Sigmoid colon (tissue), 4 donors: ENCODE results near the gene CDK4.

Experiments
- CTCF ChIP-seq, 4 experiments: fragments of 450-650 bp in 3 of 4; fragments of 200-600 bp in 1 of 4; IDR thresholded peaks; one replicate each; pipeline ENCODE4 v1.5.1; 2016 to 2019; ENCODE audit warnings: antibody characterized with exemption in 4 of 4, mild to moderate bottlenecking in 3 of 4, moderate library complexity in 2 of 4
- EP300 ChIP-seq, 4 donors: sonication (generic); formaldehyde crosslinking; IDR thresholded peaks; one replicate each; pipeline ENCODE4 v1.6.1; 2017; ENCODE audit warnings: antibody characterized with exemption in 4 of 4
- POLR2A ChIP-seq, 2 donors: fragments of 450-650 bp; IDR thresholded peaks; one replicate each; pipeline ENCODE4 v1.6.1; 2016; ENCODE audit warnings: antibody characterized with exemption in 2 of 2, mild to moderate bottlenecking in 2 of 2, moderate library complexity in 2 of 2
- POLR2AphosphoS5 ChIP-seq, 4 donors: sonication (generic); formaldehyde crosslinking; IDR thresholded peaks; one replicate each; pipeline ENCODE4 v1.6.1; 2017; ENCODE audit warnings: antibody characterized with exemption in 4 of 4

DNA sequence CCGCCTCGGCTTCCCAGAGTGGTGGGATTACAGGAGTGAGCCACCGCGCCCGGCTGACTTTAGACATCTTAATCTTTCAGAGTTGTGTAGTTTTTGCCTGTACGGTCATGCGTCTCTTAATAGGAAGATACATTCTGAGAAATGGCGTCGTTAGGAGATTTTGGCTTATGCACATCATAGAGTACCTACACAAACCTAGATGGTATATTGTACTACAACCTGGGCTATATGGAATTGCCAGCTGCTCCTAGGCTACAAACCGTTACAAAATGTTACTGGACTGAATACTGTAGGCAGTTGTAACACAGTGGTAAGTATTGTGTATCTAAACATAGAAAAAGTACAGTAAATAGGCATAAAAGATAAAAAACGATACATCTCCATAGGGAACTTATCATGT lies 31.8 kb upstream of the CDK4 start:
- TF ChIP-seq CTCF (IDR thresholded peaks at IDR 0.05) (no peak), POLR2A (IDR thresholded peaks at IDR 0.05) (no peak), EP300 (IDR thresholded peaks at IDR 0.05) (no peak), POLR2AphosphoS5 (IDR thresholded peaks at IDR 0.05) (no peak)
